NB4 (cell line): ENCODE measurements around the gene FLRT2.

ENCODE experiments used
- MYC ChIP-seq: IDR thresholded peaks from 2 replicates; pipeline ENCODE4 v1.6.1; 2011; ENCODE audit warnings: low read depth, low read length
- POLR2A ChIP-seq: IDR thresholded peaks from 2 replicates; pipeline ENCODE4 v1.6.1; 2011; ENCODE audit warnings: mild to moderate bottlenecking; ENCODE audit not compliant: insufficient read length; ENCODE audit errors: extremely low read depth
- TF ChIP-seq, protein P1 (sequence below): IDR thresholded peaks from one replicate; pipeline ENCODE4 v1.5.1; 2012; ENCODE audit warnings: low read depth, low read length

DNA sequence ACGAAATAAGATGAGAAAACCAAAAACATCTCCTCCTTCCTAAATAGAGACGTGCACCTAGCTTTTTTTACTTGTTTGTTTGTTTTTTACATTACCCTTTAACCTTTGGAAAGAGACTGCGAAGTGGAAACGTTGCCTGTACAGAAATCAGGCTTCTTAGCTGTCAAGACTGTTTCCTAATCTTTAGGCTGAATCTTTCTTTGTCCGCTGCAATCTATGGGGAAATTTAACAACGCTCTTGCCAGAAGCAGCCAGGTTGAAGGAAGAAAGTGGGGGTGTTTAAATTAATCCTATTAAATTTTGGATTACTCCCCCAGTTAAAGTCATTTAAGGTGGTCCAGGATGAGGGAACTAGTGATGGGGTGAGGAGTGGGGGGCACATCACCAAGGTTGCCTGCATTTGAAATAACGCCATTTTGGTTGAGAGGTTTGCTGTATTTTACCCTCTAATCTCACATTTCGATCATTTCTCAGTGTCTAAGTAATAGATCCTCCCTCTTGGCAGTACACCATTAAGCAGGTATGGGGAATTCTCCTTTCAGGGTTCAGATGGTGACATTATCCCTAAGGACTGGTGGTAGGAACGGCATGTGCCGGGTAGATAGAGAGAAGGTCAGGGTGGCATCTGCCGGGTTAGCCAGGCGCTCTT, 2.6 kb downstream of the FLRT2 start:
- TF ChIP-seq, protein P1, sequence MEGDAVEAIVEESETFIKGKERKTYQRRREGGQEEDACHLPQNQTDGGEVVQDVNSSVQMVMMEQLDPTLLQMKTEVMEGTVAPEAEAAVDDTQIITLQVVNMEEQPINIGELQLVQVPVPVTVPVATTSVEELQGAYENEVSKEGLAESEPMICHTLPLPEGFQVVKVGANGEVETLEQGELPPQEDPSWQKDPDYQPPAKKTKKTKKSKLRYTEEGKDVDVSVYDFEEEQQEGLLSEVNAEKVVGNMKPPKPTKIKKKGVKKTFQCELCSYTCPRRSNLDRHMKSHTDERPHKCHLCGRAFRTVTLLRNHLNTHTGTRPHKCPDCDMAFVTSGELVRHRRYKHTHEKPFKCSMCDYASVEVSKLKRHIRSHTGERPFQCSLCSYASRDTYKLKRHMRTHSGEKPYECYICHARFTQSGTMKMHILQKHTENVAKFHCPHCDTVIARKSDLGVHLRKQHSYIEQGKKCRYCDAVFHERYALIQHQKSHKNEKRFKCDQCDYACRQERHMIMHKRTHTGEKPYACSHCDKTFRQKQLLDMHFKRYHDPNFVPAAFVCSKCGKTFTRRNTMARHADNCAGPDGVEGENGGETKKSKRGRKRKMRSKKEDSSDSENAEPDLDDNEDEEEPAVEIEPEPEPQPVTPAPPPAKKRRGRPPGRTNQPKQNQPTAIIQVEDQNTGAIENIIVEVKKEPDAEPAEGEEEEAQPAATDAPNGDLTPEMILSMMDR, result no peak
- no peak for TF ChIP-seq MYC
- no peak for TF ChIP-seq POLR2A
